HG02623 (cell line): Measurements from ENCODE around the gene RPL29.
"Not testable (repeated sequence)": the region's sequence is repeated elsewhere in the genome, so short reads cannot be mapped to it uniquely, and the experiment has no call there.

Experiments used
- ATAC-seq: cut with Tn5 transposase; IDR thresholded peaks from one replicate; pipeline ENCODE4 v1.9.1; 2021; ENCODE audit warnings: moderate library complexity; ENCODE audit not compliant: unreplicated experiment

RPL29 gene

GRCh38 chr3:52006820-52007133, 11.1 kb upstream of the RPL29 start:
- ATAC-seq: no peak

DNA sequence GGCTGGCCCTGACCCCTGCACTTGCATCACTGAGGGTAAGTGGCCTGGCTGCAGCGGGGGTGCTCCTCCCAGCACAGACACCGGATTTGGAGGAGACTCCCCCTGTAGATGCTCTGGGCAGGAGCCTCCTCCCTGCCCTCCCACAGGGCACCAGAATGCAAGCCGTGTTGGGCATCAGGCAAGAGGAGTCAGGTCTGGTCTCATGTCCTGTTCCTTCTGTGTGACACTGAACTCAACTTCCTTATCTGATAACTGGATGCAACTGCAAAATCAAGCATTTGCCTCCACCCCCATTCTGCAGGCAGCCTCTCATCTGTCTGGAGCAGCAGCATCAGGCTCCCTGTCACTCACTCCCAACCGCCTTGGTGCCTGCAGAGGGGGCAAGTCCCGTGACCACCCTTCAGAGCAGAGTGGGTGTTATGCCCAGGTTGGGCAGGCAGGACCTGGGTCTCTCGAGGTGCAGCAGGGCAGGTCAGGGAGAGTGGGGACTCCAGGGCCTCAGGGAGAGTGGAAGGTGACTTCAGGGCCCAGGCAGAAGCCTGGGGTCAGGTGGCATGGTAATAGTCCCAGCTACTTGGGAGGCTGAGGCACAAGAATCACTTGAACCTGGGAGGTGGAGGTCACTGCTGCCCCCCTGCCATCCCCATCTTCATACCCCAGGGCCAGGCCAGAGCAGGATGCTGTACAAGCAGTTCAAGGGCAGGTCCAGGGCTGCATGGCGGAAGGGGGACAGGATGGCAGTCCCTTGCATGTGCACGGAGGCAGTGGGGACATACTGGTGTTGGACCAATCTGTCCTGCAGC, 10.5 kb upstream of the RPL29 start:
- no peak for ATAC-seq

DNA sequence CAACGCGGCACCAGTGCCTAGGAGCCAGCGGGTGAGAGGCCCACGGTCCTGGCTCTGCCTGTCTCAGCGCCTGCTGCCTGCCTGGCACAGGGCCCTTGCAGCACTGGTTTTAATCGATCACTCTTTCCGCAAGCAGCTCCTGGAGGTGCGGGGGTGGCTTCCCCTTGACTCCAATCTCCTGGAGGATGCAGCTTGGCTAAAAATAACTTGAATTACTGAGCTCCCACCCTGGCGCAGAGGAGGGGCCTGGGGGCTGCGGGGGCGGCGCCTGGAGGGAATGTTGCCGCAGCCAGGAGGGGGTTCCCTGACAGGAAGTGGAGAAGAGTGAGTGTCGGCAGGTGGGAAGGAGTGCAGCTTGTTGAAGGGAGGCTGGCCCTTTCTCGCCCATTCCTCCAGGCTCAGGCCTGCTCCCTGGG, 9.9 kb upstream of the RPL29 start:
- no peak for ATAC-seq

GRCh38 chr3:52004906-52005395, 9.3 kb upstream of the RPL29 start:
- no peak for ATAC-seq

DNA sequence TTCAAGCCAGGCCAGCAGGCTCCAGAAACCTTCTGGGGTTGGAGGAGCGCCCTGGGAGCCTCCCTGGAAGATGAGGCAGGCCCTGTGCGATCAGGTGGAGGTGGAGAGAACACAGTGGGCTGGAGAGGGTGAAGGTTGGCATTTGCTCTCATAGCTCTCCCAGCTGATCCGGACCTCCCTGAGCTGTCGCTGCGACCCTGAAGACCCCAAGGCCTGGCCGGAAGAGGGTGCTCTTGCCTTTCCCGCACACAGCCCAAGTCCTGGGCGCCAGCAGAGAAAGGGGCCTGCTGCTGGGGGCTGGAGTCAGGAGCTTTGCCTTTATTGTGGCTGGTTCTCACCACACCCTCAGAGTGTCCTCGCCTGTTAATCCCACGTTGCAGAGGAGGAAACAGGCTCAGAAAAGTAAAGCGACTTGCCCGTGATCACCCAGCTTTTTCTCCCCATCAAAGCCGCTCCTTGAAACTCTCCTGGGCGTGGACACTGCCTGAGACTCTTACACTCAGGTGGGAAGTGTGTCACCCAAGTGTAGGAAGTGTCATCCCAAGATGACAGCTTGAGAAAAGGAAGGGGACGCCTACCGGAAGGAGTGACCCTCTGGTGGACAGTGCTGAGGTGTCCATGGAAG, 8.6 kb upstream of the RPL29 start:
- no peak for ATAC-seq

DNA sequence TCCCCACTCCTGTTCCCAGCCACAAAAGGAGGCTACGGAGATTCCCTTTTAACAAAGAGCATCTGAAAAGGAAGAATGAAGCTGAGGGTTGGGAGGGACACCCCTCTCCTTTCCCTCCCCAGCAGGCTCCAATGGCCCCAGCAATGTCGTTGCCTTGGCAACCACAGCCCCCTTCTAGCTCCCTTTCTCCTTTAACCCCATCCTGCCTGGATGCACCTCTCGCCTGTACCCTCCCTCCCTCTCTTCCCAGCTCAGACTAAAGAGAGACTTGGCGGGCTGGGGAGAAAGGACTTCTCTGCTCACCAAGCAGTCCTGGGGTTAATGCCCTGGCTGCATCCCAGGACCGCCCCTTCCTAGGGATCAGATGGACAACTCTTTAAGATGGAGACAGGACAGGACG, 7.1 kb upstream of the RPL29 start:
- no peak for ATAC-seq

GRCh38 chr3:52001443-52001974, 5.8 kb upstream of the RPL29 start:
- no peak for ATAC-seq

DNA sequence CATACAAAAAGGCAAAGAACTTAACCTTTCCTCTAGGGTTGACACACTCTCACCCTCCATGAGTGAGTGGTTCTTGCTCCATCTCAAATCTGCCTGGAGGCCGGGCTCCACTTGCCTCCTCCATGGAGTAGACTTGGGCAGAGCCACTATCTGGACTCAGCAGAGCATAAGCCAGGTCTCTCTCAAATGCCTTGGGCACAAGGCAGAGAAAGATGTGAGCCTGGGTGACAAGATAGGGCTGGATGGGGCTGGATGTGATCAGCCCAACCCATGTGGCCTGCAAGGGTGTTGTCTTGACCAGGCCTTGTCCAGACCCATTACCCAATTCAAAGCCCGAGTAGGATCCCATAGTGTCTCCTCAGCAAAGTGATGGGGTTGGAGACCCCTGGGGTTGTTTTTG, 4.2 kb upstream of the RPL29 start:
- no peak for ATAC-seq

GRCh38 chr3:51998774-51999173, 3.1 kb upstream of the RPL29 start:
- no peak for ATAC-seq

- no peak for ATAC-seq
These were observed 2.4 kb upstream of the RPL29 start for GRCh38 chr3:51997935-51998596.

GRCh38 chr3:51997172-51997571, 1.5 kb upstream of the RPL29 start:
- no peak for ATAC-seq

- no peak for ATAC-seq
These were observed 1.2 kb downstream of the RPL29 start for GRCh38 chr3:51994530-51994929.

DNA sequence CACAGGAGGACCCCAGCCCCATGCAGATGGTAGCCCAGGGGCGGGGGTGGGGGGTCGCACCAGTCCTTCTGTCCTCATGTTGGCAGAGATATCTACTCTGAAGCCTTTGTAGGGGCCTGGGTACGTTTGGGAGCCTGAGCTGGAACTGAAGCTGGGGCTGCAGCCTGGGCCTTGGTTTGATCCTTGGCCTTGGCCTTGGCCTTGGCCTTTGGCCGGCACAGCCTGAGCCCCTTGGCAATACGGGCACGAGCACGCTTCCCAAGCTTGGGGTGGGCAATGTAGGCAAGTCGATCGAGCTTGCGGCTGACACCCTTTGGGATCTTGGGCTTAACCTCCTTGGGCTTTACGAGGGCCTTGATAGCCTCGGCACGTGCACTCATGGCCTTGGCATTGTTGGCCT, 2.0 kb downstream of the RPL29 start:
- not testable (repeated sequence) for ATAC-seq

- ATAC-seq: no peak
These were observed 3.5 kb downstream of the RPL29 start for GRCh38 chr3:51992017-51992682.

DNA sequence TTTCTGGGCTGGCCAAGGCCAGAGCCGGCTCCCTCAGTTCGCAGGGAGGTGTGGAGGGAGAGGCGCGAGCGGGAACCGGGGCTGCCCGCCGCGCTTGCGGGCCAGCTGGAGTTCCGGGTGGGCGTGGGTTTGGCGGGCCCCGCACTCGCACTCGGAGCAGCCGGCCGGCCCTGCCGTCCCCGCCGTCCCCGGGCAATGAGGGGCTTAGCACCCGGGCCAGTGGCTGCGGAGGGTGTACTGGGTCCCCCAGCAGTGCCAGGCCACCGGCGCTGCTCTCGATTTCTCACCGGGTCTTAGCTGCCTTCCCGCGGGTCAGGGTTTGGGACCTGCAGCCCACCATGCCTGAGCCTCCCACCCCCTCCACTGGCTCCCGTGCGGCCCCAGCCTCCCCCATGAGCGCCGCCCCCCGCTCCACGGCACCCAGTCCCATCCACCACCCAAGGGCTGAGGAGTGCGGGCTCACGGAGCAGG, 5.2 kb downstream of the RPL29 start:
- not testable (repeated sequence) for ATAC-seq

DNA sequence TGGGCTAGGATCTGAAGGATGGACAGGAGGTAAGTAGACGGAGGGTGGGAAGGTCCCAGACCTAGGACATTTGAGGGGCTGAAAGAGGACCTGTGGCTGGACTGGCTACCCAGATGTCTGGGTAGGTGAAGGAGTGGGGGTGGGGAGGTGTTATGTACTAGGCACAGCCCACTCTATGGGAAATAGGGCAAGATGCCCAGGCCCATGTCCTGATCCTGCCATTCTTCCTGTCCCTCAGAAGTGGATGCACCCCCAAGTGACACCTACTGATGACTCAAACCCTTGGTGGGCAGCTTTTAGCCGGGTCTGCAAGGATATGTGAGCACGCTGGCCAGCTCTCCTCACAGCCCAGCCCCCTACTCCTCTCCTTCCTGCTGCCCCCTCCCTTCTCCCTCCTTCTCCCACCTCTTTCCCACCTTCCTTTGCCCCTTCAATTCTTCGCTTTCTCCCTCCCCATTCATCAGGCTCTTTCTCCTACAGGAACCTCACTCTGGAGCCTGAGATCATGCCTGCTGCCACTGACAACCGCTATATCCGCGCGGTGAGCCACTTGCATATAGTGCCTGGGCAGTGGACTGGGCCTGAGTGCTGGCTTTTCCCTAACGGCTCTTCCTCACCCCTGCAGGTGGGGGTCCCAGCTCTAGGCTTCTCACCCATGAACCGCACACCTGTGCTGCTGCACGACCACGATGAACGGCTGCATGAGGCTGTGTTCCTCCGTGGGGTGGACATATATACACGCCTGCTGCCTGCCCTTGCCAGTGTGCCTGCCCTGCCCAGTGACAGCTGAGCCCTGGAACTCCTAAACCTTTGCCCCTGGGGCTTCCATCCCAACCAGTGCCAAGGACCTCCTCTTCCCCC, 7.2 kb downstream of the RPL29 start:
- no peak for ATAC-seq

DNA sequence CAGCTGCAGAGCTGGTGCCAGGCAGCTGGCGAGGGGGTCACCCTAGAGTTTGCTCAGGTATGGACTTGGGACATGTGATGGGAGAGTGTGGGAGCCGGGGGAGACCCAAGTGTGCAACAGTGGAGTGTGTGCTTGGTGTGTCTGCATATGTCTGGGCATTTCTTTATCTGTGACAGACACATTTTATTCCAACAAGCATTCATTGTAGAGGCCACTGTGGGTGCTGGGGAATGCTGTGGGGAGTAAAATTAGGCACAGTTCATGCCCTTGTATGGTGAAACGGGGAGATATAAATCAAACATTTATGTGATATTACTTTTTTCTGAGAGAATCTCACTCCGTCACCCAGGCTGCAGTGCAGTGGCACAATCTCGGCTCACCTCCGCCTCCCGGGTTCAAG, 8.1 kb downstream of the RPL29 start:
- no peak for ATAC-seq

GRCh38 chr3:51986010-51986947, 9.4 kb downstream of the RPL29 start:
- no peak for ATAC-seq

DNA sequence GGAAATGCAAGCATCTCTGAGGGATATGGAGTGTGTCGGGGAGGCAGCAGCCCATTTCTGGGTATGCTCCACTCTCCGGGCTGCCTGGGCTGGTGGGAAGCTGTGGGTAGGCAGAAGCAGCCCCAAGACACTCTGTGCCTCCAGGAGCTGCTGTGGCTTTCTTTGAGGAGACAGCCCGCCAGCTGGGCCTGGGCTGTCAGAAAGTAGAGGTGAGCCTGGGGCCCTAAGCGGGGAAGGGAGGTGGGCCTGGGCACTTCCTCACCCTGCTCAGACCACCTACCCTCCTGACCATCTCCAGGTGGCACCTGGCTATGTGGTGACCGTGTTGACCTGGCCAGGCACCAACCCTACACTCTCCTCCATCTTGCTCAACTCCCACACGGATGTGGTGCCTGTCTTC, 10.6 kb downstream of the RPL29 start:
- no peak for ATAC-seq
